IMR-90 (cell line): Measurements from ENCODE around the gene EDA. TPM values are rescaled to one million over a fixed set of nuclear protein-coding genes. Genes with fewer than 3 reads are reported as not detected.

Experiments
- ATAC-seq: fragments of 200-7000 bp; cut with Tn5 transposase; 2 replicates; pipeline ENCODE4 v1.9.1; 2020; ENCODE audit warnings: low read depth, mild to moderate bottlenecking, moderate library complexity
- BruUV-seq: library from RNA; stranded (reverse); fragments of 400-500 nt; replicated peaks from 2 replicates; lab custom pipeline; 2021; lab: Mats Ljungman, UMichigan
- CTCF ChIA-PET: fragments of 300-600 bp; formaldehyde crosslinking; extraction: SDS; loops from one replicate; lab custom pipeline; 2021; ENCODE audit warnings: antibody characterized with exemption; lab: Yijun Ruan, JAX
- POLR2A ChIA-PET: fragments of 300-600 bp; sonication (Branson Sonifier 250); formaldehyde crosslinking; loops from one replicate; lab custom pipeline; 2022; ENCODE audit warnings: antibody characterized with exemption; ENCODE audit not compliant: unreplicated experiment; lab: Charles Lee
- DNase-seq: peaks from one replicate; pipeline ENCODE4 v3.0.0; 2013
- H2AFZ ChIP-seq: replicated peaks from 2 replicates; pipeline ENCODE3; 2013; ENCODE audit warnings: low read length, mild to moderate bottlenecking; ENCODE audit not compliant: poor library complexity
- H2AK5ac ChIP-seq: 2 replicates; pipeline ENCODE4 v1.6.1; 2013; ENCODE audit warnings: low read depth, low read length, inconsistent platforms
- H2AK9ac ChIP-seq: replicated peaks from 2 replicates; pipeline ENCODE3; 2013; ENCODE audit warnings: mild to moderate bottlenecking, low read depth, low read length, moderate library complexity; ENCODE audit not compliant: poor library complexity
- H2BK120ac ChIP-seq: 2 replicates; pipeline ENCODE4 v1.6.1; 2013; ENCODE audit warnings: low read depth, low read length, inconsistent platforms
- H2BK15ac ChIP-seq: 3 replicates; pipeline ENCODE4 v1.6.1; 2013; ENCODE audit warnings: low read depth, low read length, inconsistent platforms
- H2BK20ac ChIP-seq: 2 replicates; pipeline ENCODE4 v1.6.1; 2013; ENCODE audit warnings: low read depth, mild to moderate bottlenecking, inconsistent platforms, low read length, moderate library complexity
- H2BK5ac ChIP-seq: 2 replicates; pipeline ENCODE4 v1.6.1; 2013; ENCODE audit warnings: mild to moderate bottlenecking, low read depth, low read length, inconsistent platforms; ENCODE audit not compliant: poor library complexity, severe bottlenecking
- H3K14ac ChIP-seq: replicated peaks from 2 replicates; pipeline ENCODE4 v1.6.1; 2013; ENCODE audit warnings: low read depth, low read length, inconsistent platforms
- H3K18ac ChIP-seq: 2 replicates; pipeline ENCODE4 v1.6.1; 2013; ENCODE audit warnings: low read depth, low read length, control low read depth
- H3K23ac ChIP-seq: 2 replicates; pipeline ENCODE4 v1.6.1; 2013; ENCODE audit warnings: low read depth, low read length, inconsistent platforms
- H3K27ac ChIP-seq: 2 replicates; pipeline ENCODE4 v1.5.1; 2013; ENCODE audit warnings: mild to moderate bottlenecking, control low read depth, low read length; ENCODE audit not compliant: insufficient read depth
- H3K27me3 ChIP-seq: 2 replicates; pipeline ENCODE4 v1.6.1; 2013; ENCODE audit warnings: low read length; ENCODE audit not compliant: control insufficient read depth, insufficient read depth
- H3K36me3 ChIP-seq: 2 replicates; pipeline ENCODE4 v1.6.1; 2013; ENCODE audit warnings: low read length, mixed read lengths; ENCODE audit not compliant: control insufficient read depth, insufficient read depth
- H3K4ac ChIP-seq: 2 replicates; pipeline ENCODE4 v1.6.1; 2013; ENCODE audit warnings: low read depth, low read length, inconsistent platforms
- H3K4me1 ChIP-seq: 2 replicates; pipeline ENCODE4 v1.6.1; 2013; ENCODE audit warnings: low read length, mixed read lengths; ENCODE audit not compliant: control insufficient read depth, insufficient read depth
- H3K4me2 ChIP-seq: 2 replicates; pipeline ENCODE4 v1.6.1; 2013; ENCODE audit warnings: low read depth, mild to moderate bottlenecking, control low read depth, low read length, moderate library complexity
- H3K4me3 ChIP-seq: 2 replicates; pipeline ENCODE4 v1.5.1; 2013; ENCODE audit warnings: low read depth, mild to moderate bottlenecking, control low read depth, low read length, moderate library complexity; ENCODE audit not compliant: insufficient read depth
- H3K56ac ChIP-seq: 2 replicates; pipeline ENCODE4 v1.6.1; 2013; ENCODE audit warnings: low read length, inconsistent platforms; ENCODE audit not compliant: insufficient read depth; ENCODE audit errors: extremely low read depth
- H3K79me1 ChIP-seq, 2 experiments: 2 replicates each; pipeline ENCODE4 v1.6.1; 2013; ENCODE audit warnings: low read length in 2 of 2, inconsistent platforms in 1 of 2, low read depth in 1 of 2
- H3K9ac ChIP-seq: 2 replicates; pipeline ENCODE4 v1.6.1; 2013; ENCODE audit warnings: low read depth, low read length, control low read depth
- H3K9me1 ChIP-seq: 2 replicates; pipeline ENCODE4 v1.6.1; 2013; ENCODE audit warnings: low read length, inconsistent platforms; ENCODE audit not compliant: insufficient read depth
- H3K9me3 ChIP-seq: 2 replicates; pipeline ENCODE4 v1.6.1; 2013; ENCODE audit warnings: low read length; ENCODE audit not compliant: control insufficient read depth, insufficient read depth
- H4K20me1 ChIP-seq: 2 replicates; pipeline ENCODE4 v1.6.1; 2013; ENCODE audit warnings: low read length, inconsistent platforms; ENCODE audit not compliant: insufficient read depth
- H4K5ac ChIP-seq: 2 replicates; pipeline ENCODE4 v1.6.1; 2013; ENCODE audit warnings: mild to moderate bottlenecking, low read depth, low read length, control low read depth
- H4K8ac ChIP-seq, 2 experiments: 2 replicates each; pipeline ENCODE4 v1.6.1; 2013; ENCODE audit warnings: low read depth in 2 of 2, low read length in 2 of 2, control low read depth in 1 of 2, inconsistent platforms in 1 of 2
- H4K91ac ChIP-seq: 2 replicates; pipeline ENCODE4 v1.6.1; 2013; ENCODE audit warnings: low read depth, low read length, inconsistent platforms; ENCODE audit not compliant: insufficient read depth
- CHD1 ChIP-seq: IDR thresholded peaks from 2 replicates; pipeline ENCODE4 v1.6.1; 2012; ENCODE audit warnings: low read depth, low read length, improper control_type of control experiment
- FOS ChIP-seq: fragments of 150-350 bp; IDR thresholded peaks from 2 replicates; pipeline ENCODE4 v1.6.1; 2016; ENCODE audit warnings: low read depth, low read length
- MAFK ChIP-seq: IDR thresholded peaks from 2 replicates; pipeline ENCODE4 v1.6.1; 2012; ENCODE audit warnings: low read depth, low read length, improper control_type of control experiment
- MXI1 ChIP-seq: IDR thresholded peaks from 2 replicates; pipeline ENCODE4 v1.6.1; 2012; ENCODE audit warnings: low read depth, mild to moderate bottlenecking, low read length, moderate library complexity, borderline replicate concordance
- NFE2L2 ChIP-seq: fragments of 150-350 bp; IDR thresholded peaks from 2 replicates; pipeline ENCODE4 v1.6.1; 2016; ENCODE audit warnings: low read depth, mild to moderate bottlenecking, low read length
- POLR2A ChIP-seq: IDR thresholded peaks from 2 replicates; pipeline ENCODE4 v1.6.1; 2012; ENCODE audit warnings: mild to moderate bottlenecking, low read depth, low read length
- WGBS, 2 experiments: methylation state at CpG; one replicate each; pipeline versions ENCODE4 v1.1.5 to v1.1.7; 2013; ENCODE audit warnings: missing lambda C conversion rate in 2 of 2; ENCODE audit not compliant: insufficient read length in 1 of 2; ENCODE audit errors: extremely low coverage in 2 of 2; 5-methylcytosine and 5-hydroxymethylcytosine counted together
- dilution Hi-C: fragments of 300-500 bp; cut with HindIII; formaldehyde crosslinking; loops from one replicate; pipeline ENCODE4 v1.14.3; 2018; ENCODE audit warnings: low sequenced_read_pairs; ENCODE audit not compliant: unreplicated experiment
- in situ Hi-C: fragments of 300-500 bp; cut with MboI; formaldehyde crosslinking; loops from 3 replicates; pipeline ENCODE4 v1.14.3; 2019; ENCODE audit warnings: low sequenced_read_pairs, inconsistent platforms, mixed read lengths
- intact Hi-C: fragments of 100-400 bp; cut with micrococcal nuclease; formaldehyde crosslinking; loops from 2 replicates; pipeline ENCODE4 v1.10.0; 2022
- polyA plus RNA-seq, 3 experiments: library from polyadenylated mRNA; depleted of rRNA; stranded (reverse); fragments of >200 nt; gene quantifications; 2 replicates each; pipeline ENCODE4 v1.2.3, GENCODE V29; 2012; ENCODE audit warnings: low replicate concordance in 1 of 3
- total RNA-seq: library from RNA; depleted of rRNA; stranded (reverse); fragments of >200 nt; gene quantifications from 2 replicates; pipeline ENCODE4 v1.2.3, GENCODE V29; 2012
- TF ChIP-seq, protein P1 (sequence below): fragments of 150-350 bp; IDR thresholded peaks from 2 replicates; pipeline ENCODE4 v1.6.1; 2017; ENCODE audit warnings: mild to moderate bottlenecking, antibody characterized with exemption, low read length, low read depth
- TF ChIP-seq, protein P2 (sequence below): fragments of 150-350 bp; IDR thresholded peaks from 2 replicates; pipeline ENCODE4 v1.6.1; 2016; ENCODE audit warnings: low read depth, mild to moderate bottlenecking, low read length, moderate library complexity, borderline replicate concordance
- TF ChIP-seq, protein P3 (sequence below): conservative IDR thresholded peaks from 2 replicates; pipeline ENCODE4 v1.5.1; 2012; ENCODE audit warnings: mild to moderate bottlenecking, low read depth, low read length, improper control_type of control experiment

Gene EDA
- total and polyA plus RNA-seq, 2 of the 4 experiments (the other 2 are of a cell fraction): under 0.01 TPM; not detected in 1

DNA sequence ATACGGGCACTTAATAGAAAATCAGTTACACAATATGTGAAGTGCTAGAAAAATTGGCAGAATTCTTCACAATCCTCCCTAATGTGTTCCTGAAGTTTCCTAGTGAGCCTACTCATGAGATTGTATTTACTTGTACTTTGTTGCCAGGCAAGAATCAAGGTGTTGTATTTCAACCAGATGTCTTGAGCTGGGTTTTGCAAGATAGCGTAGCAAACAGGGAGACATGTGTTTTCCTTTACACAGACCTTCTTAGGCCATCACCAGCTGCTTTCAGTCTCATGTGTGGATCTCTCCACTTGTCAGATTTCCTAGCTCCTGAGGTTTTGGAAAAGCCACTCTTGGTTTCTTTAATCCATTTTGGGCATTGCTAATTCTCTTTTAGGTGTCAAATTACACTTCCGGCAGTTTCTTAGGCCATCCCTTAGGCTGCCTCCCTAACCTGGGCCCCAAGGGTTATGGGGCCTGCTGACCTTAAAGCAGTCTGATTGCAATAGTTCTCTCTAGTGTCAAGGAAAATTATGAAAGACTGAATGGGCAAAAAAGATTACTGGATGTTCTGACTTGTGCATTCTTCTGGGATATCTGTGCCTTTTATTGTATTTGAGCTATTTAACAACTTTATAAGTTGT lies 12.2 kb upstream of the EDA start:
- Histone ChIP-seq H3K14ac (no peak overlapping the region), H4K5ac (no peak overlapping the region), H3K9ac (no peak overlapping the region), H3K23ac (no peak overlapping the region), H2AK5ac (no peak overlapping the region), H4K91ac (no peak overlapping the region), H3K9me3 (no peaks in the 10 kb centered on the region), H3K4me3 (no peak overlapping the region), H3K27ac (no peak overlapping the region), H2BK20ac (no peak overlapping the region), H3K4ac (no peak overlapping the region), H3K4me1 (no peaks in the 10 kb centered on the region), H3K27me3 (peaks cover 8% of the 10 kb centered on the region), H2BK15ac (no peak overlapping the region), H2BK120ac (no peak overlapping the region), H3K36me3 (no peaks in the 10 kb centered on the region), H3K4me2 (no peak overlapping the region), H3K56ac (no peak overlapping the region), H2AFZ (no peak overlapping the region), H3K9me1 (no peaks in the 10 kb centered on the region), H2AK9ac (no peak overlapping the region), H3K18ac (no peak overlapping the region), H2BK5ac (no peak overlapping the region), H4K8ac (no peak overlapping the region), H3K79me1 (no peaks in the 10 kb centered on the region), H4K20me1 (no peaks in the 10 kb centered on the region)
- BruUV-seq: no TSS peak
- WGBS, 2 experiments: no CpG with 5 or more reads among the region's 3 CpGs
- ChIA-PET CTCF (no interaction called here), POLR2A (no interaction called here)
- ATAC-seq: no peak
- intact Hi-C loops: no loop called here
- TF ChIP-seq, protein P1, sequence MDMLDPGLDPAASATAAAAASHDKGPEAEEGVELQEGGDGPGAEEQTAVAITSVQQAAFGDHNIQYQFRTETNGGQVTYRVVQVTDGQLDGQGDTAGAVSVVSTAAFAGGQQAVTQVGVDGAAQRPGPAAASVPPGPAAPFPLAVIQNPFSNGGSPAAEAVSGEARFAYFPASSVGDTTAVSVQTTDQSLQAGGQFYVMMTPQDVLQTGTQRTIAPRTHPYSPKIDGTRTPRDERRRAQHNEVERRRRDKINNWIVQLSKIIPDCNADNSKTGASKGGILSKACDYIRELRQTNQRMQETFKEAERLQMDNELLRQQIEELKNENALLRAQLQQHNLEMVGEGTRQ: no peak
- TF ChIP-seq POLR2A (no peak), CHD1 (no peak), MAFK (no peak), NFE2L2 (no peak), FOS (no peak), MXI1 (no peak)
- TF ChIP-seq, protein P2, sequence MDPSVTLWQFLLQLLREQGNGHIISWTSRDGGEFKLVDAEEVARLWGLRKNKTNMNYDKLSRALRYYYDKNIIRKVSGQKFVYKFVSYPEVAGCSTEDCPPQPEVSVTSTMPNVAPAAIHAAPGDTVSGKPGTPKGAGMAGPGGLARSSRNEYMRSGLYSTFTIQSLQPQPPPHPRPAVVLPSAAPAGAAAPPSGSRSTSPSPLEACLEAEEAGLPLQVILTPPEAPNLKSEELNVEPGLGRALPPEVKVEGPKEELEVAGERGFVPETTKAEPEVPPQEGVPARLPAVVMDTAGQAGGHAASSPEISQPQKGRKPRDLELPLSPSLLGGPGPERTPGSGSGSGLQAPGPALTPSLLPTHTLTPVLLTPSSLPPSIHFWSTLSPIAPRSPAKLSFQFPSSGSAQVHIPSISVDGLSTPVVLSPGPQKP: no peak
- TF ChIP-seq, protein P3, sequence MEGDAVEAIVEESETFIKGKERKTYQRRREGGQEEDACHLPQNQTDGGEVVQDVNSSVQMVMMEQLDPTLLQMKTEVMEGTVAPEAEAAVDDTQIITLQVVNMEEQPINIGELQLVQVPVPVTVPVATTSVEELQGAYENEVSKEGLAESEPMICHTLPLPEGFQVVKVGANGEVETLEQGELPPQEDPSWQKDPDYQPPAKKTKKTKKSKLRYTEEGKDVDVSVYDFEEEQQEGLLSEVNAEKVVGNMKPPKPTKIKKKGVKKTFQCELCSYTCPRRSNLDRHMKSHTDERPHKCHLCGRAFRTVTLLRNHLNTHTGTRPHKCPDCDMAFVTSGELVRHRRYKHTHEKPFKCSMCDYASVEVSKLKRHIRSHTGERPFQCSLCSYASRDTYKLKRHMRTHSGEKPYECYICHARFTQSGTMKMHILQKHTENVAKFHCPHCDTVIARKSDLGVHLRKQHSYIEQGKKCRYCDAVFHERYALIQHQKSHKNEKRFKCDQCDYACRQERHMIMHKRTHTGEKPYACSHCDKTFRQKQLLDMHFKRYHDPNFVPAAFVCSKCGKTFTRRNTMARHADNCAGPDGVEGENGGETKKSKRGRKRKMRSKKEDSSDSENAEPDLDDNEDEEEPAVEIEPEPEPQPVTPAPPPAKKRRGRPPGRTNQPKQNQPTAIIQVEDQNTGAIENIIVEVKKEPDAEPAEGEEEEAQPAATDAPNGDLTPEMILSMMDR: no peak
- DNase-seq: no peak
- in situ Hi-C loops: no loop called here
- dilution Hi-C loops: no loop called here
